BE2C (cell line): ENCODE measurements around the gene THADA.

Experiments used
- DNase-seq: peaks from one replicate; pipeline ENCODE4 v3.0.0-alpha.2; 2020
- H3K27me3 ChIP-seq: fragments of 250-450 bp; sonication (Bioruptor Pico); 2 replicates; pipeline ENCODE4 v1.5.1; 2020; ENCODE audit warnings: mild to moderate bottlenecking
- H3K36me3 ChIP-seq: fragments of 250-450 bp; sonication (Bioruptor Pico); 2 replicates; pipeline ENCODE4 v1.5.1; 2020; ENCODE audit warnings: mild to moderate bottlenecking
- H3K4me1 ChIP-seq: fragments of 250-450 bp; sonication (Bioruptor Pico); 2 replicates; pipeline ENCODE4 v1.5.1; 2020
- H3K4me3 ChIP-seq: 2 replicates; pipeline ENCODE4 v1.5.1; 2011; ENCODE audit warnings: low read depth, low read length
- H3K9me3 ChIP-seq: fragments of 250-450 bp; sonication (Bioruptor Pico); 2 replicates; pipeline ENCODE4 v1.5.1; 2020
- TF ChIP-seq, protein P1 (sequence below): IDR thresholded peaks from 2 replicates; pipeline ENCODE4 v1.5.1; 2012; ENCODE audit warnings: mild to moderate bottlenecking, low read depth, low read length

THADA gene

DNA sequence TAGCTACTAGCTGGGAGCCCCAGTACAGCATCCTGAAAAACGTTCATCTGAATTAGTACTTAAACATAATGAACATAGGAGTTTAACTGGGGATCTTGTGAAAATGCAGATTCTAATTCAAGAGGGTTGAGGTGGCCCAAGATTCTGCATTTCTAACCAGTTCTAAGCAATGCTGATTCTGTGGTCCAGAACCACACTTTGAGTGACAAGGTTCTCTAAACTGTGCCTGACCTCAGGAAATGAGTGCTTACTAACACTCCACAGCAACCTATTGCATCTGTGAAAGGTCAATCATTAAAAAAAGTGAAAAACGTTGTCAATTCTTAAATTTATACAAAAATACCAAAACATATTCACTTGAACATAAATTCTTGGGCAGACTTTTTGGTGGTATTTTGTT lies 212.3 kb downstream of the THADA start:
- Histone ChIP-seq H3K27me3 (no peaks in the 10 kb centered on the region), H3K4me1 (no peaks in the 10 kb centered on the region), H3K36me3 (no peaks in the 10 kb centered on the region; the same call in 1 of the 2 replicates), H3K4me3 (no peak overlapping the region), H3K9me3 (no peaks in the 10 kb centered on the region)
- DNase-seq: no peak
- TF ChIP-seq, protein P1, sequence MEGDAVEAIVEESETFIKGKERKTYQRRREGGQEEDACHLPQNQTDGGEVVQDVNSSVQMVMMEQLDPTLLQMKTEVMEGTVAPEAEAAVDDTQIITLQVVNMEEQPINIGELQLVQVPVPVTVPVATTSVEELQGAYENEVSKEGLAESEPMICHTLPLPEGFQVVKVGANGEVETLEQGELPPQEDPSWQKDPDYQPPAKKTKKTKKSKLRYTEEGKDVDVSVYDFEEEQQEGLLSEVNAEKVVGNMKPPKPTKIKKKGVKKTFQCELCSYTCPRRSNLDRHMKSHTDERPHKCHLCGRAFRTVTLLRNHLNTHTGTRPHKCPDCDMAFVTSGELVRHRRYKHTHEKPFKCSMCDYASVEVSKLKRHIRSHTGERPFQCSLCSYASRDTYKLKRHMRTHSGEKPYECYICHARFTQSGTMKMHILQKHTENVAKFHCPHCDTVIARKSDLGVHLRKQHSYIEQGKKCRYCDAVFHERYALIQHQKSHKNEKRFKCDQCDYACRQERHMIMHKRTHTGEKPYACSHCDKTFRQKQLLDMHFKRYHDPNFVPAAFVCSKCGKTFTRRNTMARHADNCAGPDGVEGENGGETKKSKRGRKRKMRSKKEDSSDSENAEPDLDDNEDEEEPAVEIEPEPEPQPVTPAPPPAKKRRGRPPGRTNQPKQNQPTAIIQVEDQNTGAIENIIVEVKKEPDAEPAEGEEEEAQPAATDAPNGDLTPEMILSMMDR: no peak

DNA sequence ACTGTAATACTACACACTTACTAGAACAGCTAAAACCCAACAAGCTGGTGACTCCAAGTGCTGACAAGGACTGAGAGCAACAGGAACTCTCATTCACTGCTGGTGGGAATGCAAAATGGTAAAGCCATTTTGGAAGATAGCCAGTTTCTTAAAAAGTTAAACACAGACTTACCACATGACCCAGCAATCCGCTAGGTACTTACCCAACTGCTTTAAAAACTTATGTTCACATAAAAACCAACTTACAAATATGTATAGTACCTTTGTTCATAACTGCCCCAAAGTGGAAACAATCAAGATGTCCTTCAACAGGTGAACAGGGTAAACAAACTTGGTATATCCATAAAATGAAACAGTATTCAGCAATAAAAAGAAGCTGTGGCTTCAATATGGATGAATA lies 216.3 kb downstream of the THADA start:
- no peaks in the 10 kb centered on the region; the same call in 1 of the 2 replicates for H3K36me3 ChIP-seq
- TF ChIP-seq, protein P1: no peak
- no peaks in the 10 kb centered on the region for H3K9me3 ChIP-seq
- H3K4me1 ChIP-seq: peaks cover 2% of the 10 kb centered on the region
- DNase-seq: no peak
- H3K27me3 ChIP-seq: no peaks in the 10 kb centered on the region
- H3K4me3 ChIP-seq: no peak overlapping the region

DNA sequence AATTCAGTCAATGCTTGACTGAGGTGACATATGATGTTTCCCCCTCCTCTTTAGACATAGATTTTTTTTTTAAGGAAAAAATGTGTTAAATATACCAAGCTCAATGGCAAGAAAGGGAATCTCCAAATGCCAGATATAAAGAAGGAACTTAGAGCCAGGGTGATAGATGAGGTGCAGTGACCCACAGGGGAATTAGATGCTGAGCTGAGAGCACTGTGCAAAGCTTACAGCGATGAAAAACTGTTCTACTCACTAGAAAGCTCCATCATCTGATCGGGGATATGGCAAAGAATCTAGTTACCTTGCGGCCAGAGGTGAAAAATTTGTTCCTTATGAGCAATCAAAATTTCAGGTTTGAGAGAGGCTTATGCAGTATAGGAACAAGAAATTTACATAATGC lies 218.5 kb downstream of the THADA start:
- Histone ChIP-seq H3K36me3 (no peaks in the 10 kb centered on the region; the same call in 1 of the 2 replicates), H3K4me3 (no peak overlapping the region), H3K9me3 (no peaks in the 10 kb centered on the region), H3K4me1 (peaks cover 2% of the 10 kb centered on the region), H3K27me3 (no peaks in the 10 kb centered on the region)
- TF ChIP-seq, protein P1: no peak
- DNase-seq: no peak

DNA sequence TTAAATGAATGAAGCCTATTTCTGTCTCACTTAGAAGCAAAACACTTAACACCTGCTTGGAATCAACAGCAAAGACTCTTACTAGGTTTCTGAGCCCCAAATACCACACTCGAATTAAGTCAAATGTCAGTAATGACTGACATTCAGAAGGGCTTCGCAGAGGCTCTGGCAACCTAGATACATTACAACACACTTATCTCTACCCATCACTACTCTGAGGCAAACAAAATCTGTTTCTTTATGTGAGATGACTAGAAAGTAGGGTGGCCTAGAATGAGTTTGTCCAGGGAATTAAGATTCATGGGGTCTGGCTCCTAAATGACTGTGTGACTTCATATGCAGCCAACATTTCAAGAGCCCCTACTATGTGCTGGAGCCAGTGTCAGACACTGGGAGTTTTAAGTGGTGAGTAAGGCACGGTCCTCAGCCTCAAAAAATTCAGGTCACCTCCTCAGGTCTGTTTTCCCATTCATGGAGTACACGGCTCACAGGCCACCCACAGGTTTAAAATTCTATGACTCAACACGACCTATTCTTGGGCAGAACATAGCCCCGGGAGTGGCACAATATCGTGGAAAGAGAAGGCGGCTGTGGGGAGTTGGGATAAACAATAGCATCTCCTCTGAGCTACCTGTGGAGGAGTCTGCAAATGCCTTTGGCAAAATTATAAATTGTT lies 219.2 kb downstream of the THADA start:
- no peak overlapping the region for H3K4me3 ChIP-seq
- no peaks in the 10 kb centered on the region; the same call in 1 of the 2 replicates for H3K36me3 ChIP-seq
- H3K9me3 ChIP-seq: no peaks in the 10 kb centered on the region
- TF ChIP-seq, protein P1: no peak
- peaks cover 2% of the 10 kb centered on the region for H3K4me1 ChIP-seq
- no peak for DNase-seq
- H3K27me3 ChIP-seq: no peaks in the 10 kb centered on the region

DNA sequence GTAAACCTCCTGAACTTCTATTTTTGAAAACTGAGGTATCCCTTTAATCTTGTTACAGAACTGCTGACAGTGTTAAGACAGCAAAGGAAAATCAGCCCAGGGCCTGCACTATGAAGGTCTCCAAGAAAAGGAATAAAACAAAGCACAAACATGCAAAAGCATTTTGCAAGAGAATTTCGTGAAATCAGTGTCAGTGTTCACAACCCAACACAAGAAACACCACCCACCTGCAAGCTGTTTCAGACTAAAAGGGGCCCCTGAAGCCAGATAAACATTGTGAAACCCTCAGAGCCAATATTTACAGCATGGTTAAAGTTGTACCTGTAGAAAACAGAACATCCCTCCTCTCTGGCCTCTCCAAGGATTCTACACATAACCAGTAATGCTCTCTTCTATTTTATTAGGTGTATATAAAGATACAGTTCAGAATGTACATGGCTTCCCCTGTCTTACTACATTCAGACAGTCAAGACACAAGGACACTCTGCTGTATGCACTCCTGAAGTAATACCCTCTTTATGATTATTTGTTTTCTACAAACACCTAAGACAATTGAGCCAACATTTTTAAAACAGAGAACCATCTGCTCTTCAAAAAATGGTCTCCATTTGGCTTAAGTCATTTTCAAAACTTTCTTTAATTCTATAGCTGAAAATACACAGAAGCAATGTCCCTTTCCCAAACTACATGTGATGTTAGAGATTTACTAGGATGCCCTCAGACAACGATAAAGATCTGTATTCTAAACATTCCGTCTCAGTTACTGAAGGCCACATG lies 219.9 kb downstream of the THADA start:
- TF ChIP-seq, protein P1: no peak
- peaks cover 2% of the 10 kb centered on the region for H3K4me1 ChIP-seq
- no peaks in the 10 kb centered on the region for H3K27me3 ChIP-seq
- H3K4me3 ChIP-seq: no peak overlapping the region
- H3K36me3 ChIP-seq: no peaks in the 10 kb centered on the region; the same call in 1 of the 2 replicates
- H3K9me3 ChIP-seq: no peaks in the 10 kb centered on the region
- no peak for DNase-seq
